Activated T-cell treated with anti-CD3 and anti-CD28 coated beads, Interleukin-2, amount 50 U/mL, for 72 hours (primary cell): ENCODE results near the gene UBN2. TPM values are rescaled to one million over a fixed set of nuclear protein-coding genes. Genes with fewer than 3 reads are reported as not detected.

Experiments used
- ATAC-seq, 2 donors: fragments of 150-1000 bp; cut with Tn5 transposase; replicated peaks in 1 of 2; 2 replicates each; pipeline ENCODE4 v1.10.0; 2021; ENCODE audit warnings: moderate library complexity in 2 of 2, mild to moderate bottlenecking in 1 of 2
- DNase-seq, 2 donors: peaks; one replicate each; pipeline ENCODE4 v3.0.0; 2021 to 2022; ENCODE audit warnings: mixed read lengths in 1 of 2
- H3K27ac Mint-ChIP-seq: one replicate; pipeline ENCODE4 v1.8.0; 2022; ENCODE audit warnings: mild to moderate bottlenecking, moderate library complexity, mixed read lengths
- H3K27me3 Mint-ChIP-seq: one replicate; pipeline ENCODE4 v1.8.0; 2022; ENCODE audit warnings: low read depth, mixed read lengths
- H3K36me3 Mint-ChIP-seq, 2 donors: one replicate each; pipeline ENCODE4 v1.8.0; 2022; ENCODE audit warnings: mixed read lengths in 2 of 2, mild to moderate bottlenecking in 1 of 2; ENCODE audit not compliant: insufficient read depth in 2 of 2
- H3K4me1 Mint-ChIP-seq: one replicate; pipeline ENCODE4 v1.8.0; 2022; ENCODE audit warnings: low read depth, mixed read lengths
- H3K4me3 Mint-ChIP-seq, 2 donors: one replicate each; pipeline ENCODE4 v1.8.0; 2022; ENCODE audit warnings: mild to moderate bottlenecking in 2 of 2, mixed read lengths in 2 of 2, moderate library complexity in 2 of 2
- H3K9me3 Mint-ChIP-seq, 2 donors: one replicate each; pipeline ENCODE4 v1.8.0; 2022; ENCODE audit warnings: mixed read lengths in 2 of 2
- total RNA-seq, 2 donors: library from RNA; stranded (reverse); gene quantifications; one replicate each; pipeline ENCODE4 v1.2.3, GENCODE V29; 2022

Gene UBN2
- total RNA-seq, 2 donors from 2014 or later = 15.0 to 18.8 TPM

GRCh38 chr7:139245401-139245800 is 14.4 kb downstream of the UBN2 start:
- ATAC-seq = no peak
- DNase-seq = no peak
- peaks cover 11% of the 10 kb centered on the region for H3K4me1 Mint-ChIP-seq
- H3K9me3 Mint-ChIP-seq = no peaks in the 10 kb centered on the region
- no peak overlapping the region for H3K27ac Mint-ChIP-seq
- H3K4me3 Mint-ChIP-seq = no peak overlapping the region
- no peaks in the 10 kb centered on the region for H3K27me3 Mint-ChIP-seq
- H3K36me3 Mint-ChIP-seq = peaks cover 0 to 11% of the 10 kb centered on the region in 2 donors

- Mint-ChIP-seq H3K27ac (no peak overlapping the region), H3K36me3 (peaks cover 0 to 11% of the 10 kb centered on the region in 2 donors), H3K4me1 (peaks cover 11% of the 10 kb centered on the region), H3K4me3 (no peak overlapping the region), H3K27me3 (no peaks in the 10 kb centered on the region), H3K9me3 (no peaks in the 10 kb centered on the region)
- no peak for DNase-seq
- no peak for ATAC-seq
Observed at GRCh38 chr7:139246494-139246893, 15.5 kb downstream of the UBN2 start.

GRCh38 chr7:139246905-139247304 is 15.9 kb downstream of the UBN2 start:
- ATAC-seq = no peak
- H3K36me3 Mint-ChIP-seq = peaks cover 0 to 11% of the 10 kb centered on the region in 2 donors
- H3K27ac Mint-ChIP-seq = no peak overlapping the region

GRCh38 chr7:139249179-139249810 is 18.3 kb downstream of the UBN2 start:
- H3K27me3 Mint-ChIP-seq = no peaks in the 10 kb centered on the region
- peaks cover 5% of the 10 kb centered on the region for H3K4me1 Mint-ChIP-seq
- H3K27ac Mint-ChIP-seq = no peak overlapping the region
- ATAC-seq (peak; percentile 77 to 90), DNase-seq (peak in 1 of 2 donors; percentile 19)
- H3K4me3 Mint-ChIP-seq = no peak overlapping the region
- H3K9me3 Mint-ChIP-seq = no peaks in the 10 kb centered on the region
- peaks cover 0 to 8% of the 10 kb centered on the region in 2 donors for H3K36me3 Mint-ChIP-seq

More at GRCh38 chr7:139246905-139247304, 15.9 kb downstream of the UBN2 start:
- DNase-seq = no peak
- Mint-ChIP-seq H3K9me3 (no peaks in the 10 kb centered on the region), H3K4me1 (peaks cover 11% of the 10 kb centered on the region), H3K4me3 (no peak overlapping the region), H3K27me3 (no peaks in the 10 kb centered on the region)

GRCh38 chr7:139252451-139252850 is 21.4 kb downstream of the UBN2 start:
- no peaks in the 10 kb centered on the region for H3K27me3 Mint-ChIP-seq
- no peak for ATAC-seq
- H3K9me3 Mint-ChIP-seq = no peaks in the 10 kb centered on the region
- no peak overlapping the region for H3K27ac Mint-ChIP-seq
- H3K4me1 Mint-ChIP-seq = no peaks in the 10 kb centered on the region
- peaks cover 0 to 7% of the 10 kb centered on the region in 2 donors for H3K36me3 Mint-ChIP-seq
- H3K4me3 Mint-ChIP-seq = no peak overlapping the region
- DNase-seq = no peak

- H3K27me3 Mint-ChIP-seq = no peaks in the 10 kb centered on the region
- no peak overlapping the region for H3K4me3 Mint-ChIP-seq
- H3K27ac Mint-ChIP-seq = no peak overlapping the region
- H3K36me3 Mint-ChIP-seq = peaks cover 2 to 5% of the 10 kb centered on the region in 2 donors
- no peaks in the 10 kb centered on the region for H3K9me3 Mint-ChIP-seq
- DNase-seq (no peak), ATAC-seq (no peak)
- no peaks in the 10 kb centered on the region for H3K4me1 Mint-ChIP-seq
Observed at GRCh38 chr7:139254281-139254680, 23.2 kb downstream of the UBN2 start.

- Mint-ChIP-seq H3K4me3 (no peak overlapping the region), H3K9me3 (no peaks in the 10 kb centered on the region), H3K27ac (no peak overlapping the region), H3K4me1 (no peaks in the 10 kb centered on the region), H3K36me3 (peaks cover 2 to 5% of the 10 kb centered on the region in 2 donors), H3K27me3 (no peaks in the 10 kb centered on the region)
- ATAC-seq (no peak), DNase-seq (no peak)
Observed at GRCh38 chr7:139254728-139255127, 23.7 kb downstream of the UBN2 start.

- H3K4me1 Mint-ChIP-seq = no peaks in the 10 kb centered on the region
- no peak overlapping the region for H3K27ac Mint-ChIP-seq
- H3K4me3 Mint-ChIP-seq = no peak overlapping the region
- no peaks in the 10 kb centered on the region for H3K9me3 Mint-ChIP-seq
- DNase-seq (no peak), ATAC-seq (no peak)
- no peaks in the 10 kb centered on the region for H3K27me3 Mint-ChIP-seq
- peaks cover 2 to 5% of the 10 kb centered on the region in 2 donors for H3K36me3 Mint-ChIP-seq
Observed at GRCh38 chr7:139255290-139255689, 24.3 kb downstream of the UBN2 start.

- H3K4me1 Mint-ChIP-seq = no peaks in the 10 kb centered on the region
- no peak for ATAC-seq
- no peak overlapping the region for H3K27ac Mint-ChIP-seq
Observed at GRCh38 chr7:139259142-139259541, 28.1 kb downstream of the UBN2 start.

GRCh38 chr7:139264220-139264619 is 33.2 kb downstream of the UBN2 start:
- no peak overlapping the region for H3K27ac Mint-ChIP-seq
- H3K36me3 Mint-ChIP-seq = peaks cover 0 to 4% of the 10 kb centered on the region in 2 donors
- no peaks in the 10 kb centered on the region for H3K27me3 Mint-ChIP-seq

More at GRCh38 chr7:139259142-139259541, 28.1 kb downstream of the UBN2 start:
- H3K36me3 Mint-ChIP-seq = peaks cover 2 to 3% of the 10 kb centered on the region in 2 donors
- DNase-seq = no peak
- no peaks in the 10 kb centered on the region for H3K27me3 Mint-ChIP-seq
- H3K4me3 Mint-ChIP-seq = no peak overlapping the region
- no peaks in the 10 kb centered on the region for H3K9me3 Mint-ChIP-seq

GRCh38 chr7:139265673-139266072 is 34.6 kb downstream of the UBN2 start:
- Mint-ChIP-seq H3K4me3 (no peak overlapping the region), H3K27me3 (no peaks in the 10 kb centered on the region), H3K27ac (no peak overlapping the region), H3K9me3 (no peaks in the 10 kb centered on the region), H3K4me1 (no peaks in the 10 kb centered on the region), H3K36me3 (peaks cover 0 to 4% of the 10 kb centered on the region in 2 donors)
- ATAC-seq (no peak), DNase-seq (no peak)

More at GRCh38 chr7:139264220-139264619, 33.2 kb downstream of the UBN2 start:
- H3K4me1 Mint-ChIP-seq = no peaks in the 10 kb centered on the region
- H3K9me3 Mint-ChIP-seq = no peaks in the 10 kb centered on the region
- DNase-seq (no peak), ATAC-seq (no peak)
- H3K4me3 Mint-ChIP-seq = no peak overlapping the region

- ATAC-seq (no peak), DNase-seq (no peak)
- Mint-ChIP-seq H3K4me3 (no peak overlapping the region), H3K9me3 (no peaks in the 10 kb centered on the region), H3K27me3 (no peaks in the 10 kb centered on the region), H3K36me3 (peaks cover 8 to 11% of the 10 kb centered on the region in 2 donors), H3K4me1 (no peaks in the 10 kb centered on the region), H3K27ac (no peak overlapping the region)
Observed at GRCh38 chr7:139271718-139272628, 40.9 kb downstream of the UBN2 start.

GRCh38 chr7:139284252-139284896 is 53.3 kb downstream of the UBN2 start:
- Mint-ChIP-seq H3K27me3 (no peaks in the 10 kb centered on the region), H3K27ac (no peak overlapping the region), H3K4me1 (no peaks in the 10 kb centered on the region), H3K9me3 (no peaks in the 10 kb centered on the region), H3K36me3 (peaks cover 7 to 8% of the 10 kb centered on the region in 2 donors), H3K4me3 (no peak overlapping the region)
- no peak for DNase-seq
- ATAC-seq = no peak
